HCEC 1CT (cell line): ENCODE measurements around the gene CORO1A.
"Not testable (repeated sequence)": the region's sequence is repeated elsewhere in the genome, so short reads cannot be mapped to it uniquely, and the experiment has no call there.

ENCODE experiments used
- DNase-seq: peaks from one replicate; pipeline ENCODE4 v3.0.0-alpha.2; 2017

CORO1A gene

DNA sequence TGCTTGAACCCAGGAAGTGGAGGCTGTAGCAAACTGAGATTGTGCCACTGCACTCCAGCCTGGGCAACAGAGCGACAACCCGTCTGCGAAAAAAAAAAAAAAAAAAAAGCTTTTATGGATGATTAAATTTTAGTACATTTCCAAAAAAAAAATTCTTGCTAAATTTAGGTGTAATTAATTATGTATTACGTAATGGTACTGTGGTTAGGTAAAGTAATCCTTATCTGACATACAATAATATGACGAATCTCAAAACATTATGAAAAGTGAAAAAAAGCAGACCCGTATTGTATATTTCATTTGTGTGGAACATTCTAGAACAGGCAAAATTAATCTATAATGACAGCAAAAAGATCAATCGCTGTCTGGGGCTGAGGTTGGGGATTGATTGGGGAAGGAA, 10.3 kb upstream of the CORO1A start:
- DNase-seq = no peak

- not testable (repeated sequence) for DNase-seq
These were observed 6.5 kb upstream of the CORO1A start for GRCh38 chr16:30176876-30177275.

DNA sequence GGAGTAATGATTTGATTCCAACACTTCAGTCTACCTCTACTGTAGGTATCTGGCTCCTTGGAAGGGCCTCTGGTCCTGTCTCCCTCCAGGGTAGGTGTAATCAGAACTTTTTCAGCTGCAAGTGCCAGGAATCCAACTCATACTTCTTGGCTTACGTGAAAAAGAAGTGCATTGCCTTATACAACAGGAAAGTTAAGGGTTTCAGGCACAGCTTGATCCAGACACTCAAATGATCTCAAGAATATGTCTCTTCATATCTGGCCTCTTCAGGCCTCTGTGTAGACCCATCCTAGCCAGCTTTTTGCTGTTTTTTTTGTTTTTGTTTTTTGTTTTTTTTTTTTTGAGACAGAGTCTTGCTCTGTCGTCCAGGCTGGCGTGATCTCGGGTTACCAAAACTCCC, 4.2 kb upstream of the CORO1A start:
- DNase-seq = no peak

- DNase-seq = no peak
These were observed 3.5 kb upstream of the CORO1A start for GRCh38 chr16:30179931-30180330.

DNA sequence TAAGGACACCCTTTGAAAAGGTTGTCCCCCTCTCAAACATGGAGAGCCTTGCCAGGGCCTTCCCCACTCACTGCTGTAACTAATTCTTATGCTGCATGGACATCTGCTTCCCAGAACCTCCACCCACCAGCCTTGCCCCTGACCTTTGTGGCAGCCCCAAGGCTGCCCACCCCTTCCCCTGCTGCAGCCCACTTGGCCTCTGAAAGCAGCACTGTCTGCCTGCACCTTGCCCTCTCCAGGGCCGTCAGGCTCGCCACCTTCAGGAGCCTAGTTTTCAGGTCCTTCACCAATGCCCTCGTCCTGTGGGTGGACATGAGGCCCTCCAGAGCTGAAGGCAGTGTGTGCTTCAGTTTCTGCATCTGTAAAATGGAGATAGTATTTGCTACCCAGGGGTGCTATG, 2.7 kb upstream of the CORO1A start:
- DNase-seq = no peak

- no peak for DNase-seq
These were observed 891 bp downstream of the CORO1A start for GRCh38 chr16:30184096-30184890.

DNA sequence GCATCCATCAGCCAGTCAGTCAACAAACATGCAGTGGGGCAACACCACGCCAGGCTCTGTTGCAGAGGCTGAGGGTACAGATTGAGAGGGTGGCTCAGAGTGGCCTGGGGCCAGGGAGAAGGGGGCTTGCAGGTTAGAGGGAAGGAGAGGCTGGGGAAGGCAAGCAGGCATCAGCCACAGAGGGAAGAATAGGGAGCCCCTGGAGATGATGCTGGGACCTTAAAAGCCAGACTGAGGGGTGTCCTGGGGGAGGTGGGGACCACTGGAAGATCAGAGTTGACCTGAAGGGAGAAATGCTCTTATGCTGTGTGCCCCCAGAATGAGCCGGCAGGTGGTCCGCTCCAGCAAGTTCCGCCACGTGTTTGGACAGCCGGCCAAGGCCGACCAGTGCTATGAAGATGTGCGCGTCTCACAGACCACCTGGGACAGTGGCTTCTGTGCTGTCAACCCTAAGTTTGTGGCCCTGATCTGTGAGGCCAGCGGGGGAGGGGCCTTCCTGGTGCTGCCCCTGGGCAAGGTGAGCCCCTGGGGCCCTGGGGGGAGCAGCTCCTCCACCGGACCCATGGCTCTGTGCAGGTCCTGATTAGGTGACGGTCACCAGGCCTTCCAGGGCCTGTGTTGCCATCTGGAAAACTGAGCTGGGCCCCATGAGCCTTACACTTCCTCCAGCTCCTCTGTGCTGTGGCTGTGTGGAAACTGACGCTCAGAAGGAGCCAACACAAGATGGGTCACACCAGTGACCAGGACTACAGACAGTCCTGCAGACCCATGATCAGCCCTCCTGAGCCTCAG, 1.7 kb downstream of the CORO1A start:
- no peak for DNase-seq

DNA sequence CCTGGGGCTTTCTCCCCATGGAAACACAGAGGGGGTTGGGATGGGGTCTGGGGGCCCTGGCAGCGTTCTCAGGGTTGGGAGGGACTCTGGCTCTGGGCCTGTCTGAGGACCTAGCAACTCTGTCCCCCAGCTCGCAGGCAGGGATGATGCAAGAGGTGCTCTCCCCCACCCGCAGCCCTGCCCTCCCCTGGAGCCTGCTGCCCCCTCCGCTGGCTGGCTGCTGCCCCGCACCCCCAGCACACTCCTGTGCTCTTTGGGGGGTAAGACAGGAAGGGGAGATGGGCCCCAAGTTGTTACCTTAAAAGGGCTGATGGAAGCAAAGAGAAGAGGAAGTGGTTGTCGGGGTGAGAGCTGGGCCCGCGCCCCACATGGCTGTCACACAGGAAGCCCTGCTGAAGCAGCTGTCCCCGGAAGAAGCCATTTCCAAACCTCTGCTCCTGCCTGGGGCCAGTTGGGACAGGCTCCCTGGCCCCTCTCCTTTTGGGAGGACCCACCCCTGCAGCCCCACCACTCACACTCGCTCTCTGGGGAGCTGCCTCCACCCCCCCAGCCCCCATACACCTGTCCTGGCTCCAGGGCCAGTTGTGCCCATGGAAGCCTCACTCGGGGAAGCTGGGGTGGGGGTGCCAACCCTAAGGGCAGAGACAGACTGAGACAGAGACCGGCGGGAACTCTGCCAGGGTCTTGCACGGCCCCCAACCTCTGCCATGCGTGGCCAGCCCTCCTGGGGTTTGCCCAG, 2.5 kb downstream of the CORO1A start:
- no peak for DNase-seq

DNA sequence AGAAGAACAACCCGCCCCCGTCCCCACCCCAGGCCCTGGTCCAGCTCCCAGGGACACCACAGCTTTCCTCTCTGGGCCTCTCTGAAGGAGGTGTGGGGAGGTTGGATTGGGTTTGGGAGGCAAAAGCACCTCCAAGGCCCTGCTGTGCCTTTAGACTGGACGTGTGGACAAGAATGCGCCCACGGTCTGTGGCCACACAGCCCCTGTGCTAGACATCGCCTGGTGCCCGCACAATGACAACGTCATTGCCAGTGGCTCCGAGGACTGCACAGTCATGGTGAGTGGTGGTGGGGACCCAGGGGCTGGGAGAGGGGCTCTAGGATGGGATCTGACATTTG, 3.0 kb downstream of the CORO1A start:
- DNase-seq = no peak

GRCh38 chr16:30186782-30187555, 3.6 kb downstream of the CORO1A start:
- DNase-seq = no peak

- no peak for DNase-seq
These were observed 4.1 kb downstream of the CORO1A start for GRCh38 chr16:30187556-30187865.

DNA sequence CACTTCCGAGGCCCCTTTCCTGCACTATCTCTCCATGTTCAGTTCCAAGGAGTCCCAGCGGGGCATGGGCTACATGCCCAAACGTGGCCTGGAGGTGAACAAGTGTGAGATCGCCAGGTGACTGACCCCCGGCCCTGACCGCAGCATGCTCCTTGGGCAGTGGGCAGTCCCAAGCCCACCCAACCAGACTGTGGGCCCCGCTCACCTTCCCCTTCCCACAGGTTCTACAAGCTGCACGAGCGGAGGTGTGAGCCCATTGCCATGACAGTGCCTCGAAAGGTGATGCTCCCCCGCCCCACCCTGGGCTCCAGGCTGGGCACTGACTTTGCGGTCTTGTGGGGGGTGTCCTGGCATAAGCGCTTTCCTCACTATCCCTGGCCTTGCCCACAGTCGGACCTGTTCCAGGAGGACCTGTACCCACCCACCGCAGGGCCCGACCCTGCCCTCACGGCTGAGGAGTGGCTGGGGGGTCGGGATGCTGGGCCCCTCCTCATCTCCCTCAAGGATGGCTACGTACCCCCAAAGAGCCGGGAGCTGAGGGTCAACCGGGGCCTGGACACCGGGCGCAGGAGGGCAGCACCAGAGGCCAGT, 4.7 kb downstream of the CORO1A start:
- DNase-seq = no peak

DNA sequence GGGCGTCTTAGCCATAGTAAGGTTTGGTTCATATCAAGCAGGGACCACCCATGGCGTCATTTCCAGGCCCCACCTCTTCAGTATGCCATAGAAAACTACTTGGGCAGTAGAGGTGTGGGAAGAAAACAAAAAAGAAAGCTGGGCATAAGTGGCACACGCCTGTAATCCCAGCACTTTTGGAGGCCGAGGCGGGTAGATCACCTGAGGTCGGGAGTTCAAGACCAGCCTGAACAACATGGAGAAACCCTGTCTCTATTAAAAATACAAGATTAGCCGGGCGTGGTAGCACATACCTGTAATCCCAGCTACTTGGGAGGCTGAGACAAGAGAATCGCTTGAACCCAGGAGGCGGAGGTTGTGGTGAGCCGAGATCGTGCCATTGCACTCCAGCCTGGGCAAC, 7.8 kb downstream of the CORO1A start:
- not testable (repeated sequence) for DNase-seq

GRCh38 chr16:30193098-30193497, 9.7 kb downstream of the CORO1A start:
- DNase-seq = not testable (repeated sequence)

GRCh38 chr16:30193615-30194014, 10.2 kb downstream of the CORO1A start, which contains the start of the genes BOLA2B and SLX1A:
TSS of gene BOLA2B (minus strand) at chr16:30193666. CDS start at chr16:30193595, 71 bp downstream.
TSS of gene SLX1A (plus strand) at chr16:30193875. CDS start at chr16:30194085, 210 bp downstream.
- not testable (repeated sequence) for DNase-seq

DNA sequence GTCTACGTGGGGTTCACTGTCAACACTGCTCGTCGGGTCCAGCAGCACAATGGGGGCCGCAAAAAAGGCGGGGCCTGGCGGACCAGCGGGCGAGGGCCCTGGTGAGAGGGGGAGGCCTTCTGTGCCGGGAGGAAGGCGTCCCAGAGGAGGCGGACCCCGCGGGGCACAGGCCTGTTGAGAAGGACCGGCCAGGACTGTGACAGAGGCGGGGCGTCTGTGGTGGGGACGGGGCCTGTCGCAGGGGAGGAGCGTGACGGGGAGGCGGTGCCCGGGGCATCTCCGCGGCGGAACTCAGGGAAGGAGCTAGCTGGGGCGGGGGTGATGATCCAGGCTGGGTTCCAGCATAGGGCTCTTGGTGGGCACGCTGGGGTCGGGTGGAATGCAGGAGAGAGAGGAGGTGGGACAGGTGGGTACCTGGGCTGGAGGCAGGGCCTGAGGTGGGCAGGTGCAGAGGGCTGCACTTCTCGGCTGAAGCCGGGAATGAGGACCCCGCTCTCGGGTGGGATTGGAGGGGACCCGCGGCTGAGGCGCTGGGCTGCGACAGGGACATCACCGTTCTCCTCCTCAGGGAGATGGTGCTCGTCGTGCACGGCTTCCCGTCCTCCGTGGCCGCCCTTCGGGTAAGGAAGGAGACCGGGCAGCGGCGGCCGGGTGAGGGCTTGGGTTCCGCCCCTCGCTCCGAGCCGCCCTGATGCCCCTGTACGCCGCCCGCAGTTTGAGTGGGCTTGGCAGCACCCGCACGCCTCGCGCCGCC, 10.9 kb downstream of the CORO1A start:
- DNase-seq = not testable (repeated sequence)

- DNase-seq = not testable (repeated sequence)
These were observed 13.6 kb downstream of the CORO1A start for GRCh38 chr16:30197001-30197400.

- DNase-seq = not testable (repeated sequence)
These were observed 15.6 kb downstream of the CORO1A start, which contains the start of gene SULT1A3 for GRCh38 chr16:30199049-30199448. TSS of gene SULT1A3 (plus strand) at chr16:30199255. CDS start at chr16:30200729, 1,474 bp downstream.

- DNase-seq = not testable (repeated sequence)
These were observed 16.4 kb downstream of the CORO1A start for GRCh38 chr16:30199608-30200343.

DNA sequence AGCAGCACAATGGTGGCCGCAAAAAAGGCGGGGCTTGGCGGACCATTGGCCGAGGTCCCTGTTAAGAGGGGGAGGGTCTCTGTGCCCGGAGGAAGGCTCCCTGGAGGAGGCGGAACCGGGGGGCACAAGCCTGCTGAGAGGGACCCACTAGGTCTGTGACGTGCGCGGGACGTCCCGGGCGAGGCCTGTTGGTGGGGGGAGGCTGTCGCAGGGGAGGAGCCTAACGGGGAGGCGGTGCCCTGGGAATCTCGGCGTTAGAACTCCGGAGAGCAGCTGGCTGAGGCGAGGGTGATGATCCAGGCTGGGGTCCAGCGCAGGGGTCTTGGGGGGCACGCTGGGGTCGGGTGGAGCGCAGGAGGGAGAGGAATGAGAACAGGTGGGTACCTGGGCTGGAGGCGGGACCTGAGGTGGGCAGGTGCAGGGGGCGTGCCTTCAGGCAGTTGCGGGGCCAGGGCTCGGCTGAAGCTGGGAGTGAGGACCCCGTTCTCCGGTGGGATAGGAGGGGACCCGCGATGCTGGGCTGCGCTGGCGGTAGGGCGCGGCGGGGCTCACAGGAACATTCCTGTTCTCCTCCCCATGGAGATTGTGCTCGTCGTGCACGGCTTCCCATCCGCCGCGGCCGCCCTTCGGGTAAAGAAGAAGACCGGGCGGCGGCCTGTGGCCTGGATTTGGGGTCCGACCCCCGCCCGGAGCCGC, 22.3 kb downstream of the CORO1A start:
- not testable (repeated sequence) for DNase-seq
